Keratinocyte (primary cell): Measurements from ENCODE around the gene DEF6.

Source experiments
- EZH2 ChIP-seq: IDR thresholded peaks from one replicate; pipeline ENCODE4 v1.6.1; 2012; ENCODE audit warnings: inconsistent platforms, mild to moderate bottlenecking, low read length, moderate library complexity
- TF ChIP-seq, protein P1 (sequence below), 3 experiments: IDR thresholded peaks in 1 of 3; conservative IDR thresholded peaks in 1 of 3; optimal IDR thresholded peaks in 1 of 3; 2 replicates in 2 of 3; 3 replicates in 1 of 3; pipeline versions ENCODE3 to v1.5.1; 2011; ENCODE audit warnings: low read length in 3 of 3, mild to moderate bottlenecking in 3 of 3, moderate library complexity in 2 of 3, control low read depth in 1 of 3, inconsistent platforms in 1 of 3; ENCODE audit not compliant: insufficient read depth in 2 of 3; ENCODE audit errors: extremely low read depth in 1 of 3

DNA sequence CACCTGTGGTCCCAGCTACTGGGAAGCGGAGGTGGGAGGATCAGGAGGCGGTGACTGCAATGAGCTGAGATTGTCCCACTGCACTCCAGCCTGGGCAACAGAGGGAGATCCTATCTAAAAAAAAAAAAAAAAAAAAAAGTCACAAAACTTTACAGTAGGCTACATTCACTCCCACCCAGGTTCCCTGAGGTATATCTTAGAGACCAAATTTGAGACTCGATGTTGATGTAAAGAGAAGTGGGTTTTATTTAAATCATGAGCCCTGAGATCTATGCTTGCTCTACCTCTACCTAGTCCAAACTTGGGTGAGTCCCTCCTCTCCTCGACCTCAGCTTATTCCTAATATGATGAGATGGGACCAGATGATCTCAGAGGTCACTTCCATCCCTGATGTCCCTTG lies 8.8 kb upstream of the DEF6 start:
- TF ChIP-seq, protein P1, sequence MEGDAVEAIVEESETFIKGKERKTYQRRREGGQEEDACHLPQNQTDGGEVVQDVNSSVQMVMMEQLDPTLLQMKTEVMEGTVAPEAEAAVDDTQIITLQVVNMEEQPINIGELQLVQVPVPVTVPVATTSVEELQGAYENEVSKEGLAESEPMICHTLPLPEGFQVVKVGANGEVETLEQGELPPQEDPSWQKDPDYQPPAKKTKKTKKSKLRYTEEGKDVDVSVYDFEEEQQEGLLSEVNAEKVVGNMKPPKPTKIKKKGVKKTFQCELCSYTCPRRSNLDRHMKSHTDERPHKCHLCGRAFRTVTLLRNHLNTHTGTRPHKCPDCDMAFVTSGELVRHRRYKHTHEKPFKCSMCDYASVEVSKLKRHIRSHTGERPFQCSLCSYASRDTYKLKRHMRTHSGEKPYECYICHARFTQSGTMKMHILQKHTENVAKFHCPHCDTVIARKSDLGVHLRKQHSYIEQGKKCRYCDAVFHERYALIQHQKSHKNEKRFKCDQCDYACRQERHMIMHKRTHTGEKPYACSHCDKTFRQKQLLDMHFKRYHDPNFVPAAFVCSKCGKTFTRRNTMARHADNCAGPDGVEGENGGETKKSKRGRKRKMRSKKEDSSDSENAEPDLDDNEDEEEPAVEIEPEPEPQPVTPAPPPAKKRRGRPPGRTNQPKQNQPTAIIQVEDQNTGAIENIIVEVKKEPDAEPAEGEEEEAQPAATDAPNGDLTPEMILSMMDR (optimal IDR thresholded peaks at IDR 0.05 in 1 of 3, IDR thresholded peaks at IDR 0.05 in 1 of 3, conservative IDR thresholded peaks at IDR 0.05 in 1 of 3; ENCODE audit: extremely low read depth in 1 of 3, insufficient read depth in 2 of 3, low read length in 3 of 3) = no peak
- TF ChIP-seq EZH2 = no peak
